HG03280 (cell line): ENCODE measurements around the gene PROX1.

Source experiments
- ATAC-seq: cut with Tn5 transposase; IDR thresholded peaks from one replicate; pipeline ENCODE4 v1.9.1; 2021; ENCODE audit warnings: mild to moderate bottlenecking, moderate library complexity; ENCODE audit not compliant: unreplicated experiment

Gene PROX1, protein sequence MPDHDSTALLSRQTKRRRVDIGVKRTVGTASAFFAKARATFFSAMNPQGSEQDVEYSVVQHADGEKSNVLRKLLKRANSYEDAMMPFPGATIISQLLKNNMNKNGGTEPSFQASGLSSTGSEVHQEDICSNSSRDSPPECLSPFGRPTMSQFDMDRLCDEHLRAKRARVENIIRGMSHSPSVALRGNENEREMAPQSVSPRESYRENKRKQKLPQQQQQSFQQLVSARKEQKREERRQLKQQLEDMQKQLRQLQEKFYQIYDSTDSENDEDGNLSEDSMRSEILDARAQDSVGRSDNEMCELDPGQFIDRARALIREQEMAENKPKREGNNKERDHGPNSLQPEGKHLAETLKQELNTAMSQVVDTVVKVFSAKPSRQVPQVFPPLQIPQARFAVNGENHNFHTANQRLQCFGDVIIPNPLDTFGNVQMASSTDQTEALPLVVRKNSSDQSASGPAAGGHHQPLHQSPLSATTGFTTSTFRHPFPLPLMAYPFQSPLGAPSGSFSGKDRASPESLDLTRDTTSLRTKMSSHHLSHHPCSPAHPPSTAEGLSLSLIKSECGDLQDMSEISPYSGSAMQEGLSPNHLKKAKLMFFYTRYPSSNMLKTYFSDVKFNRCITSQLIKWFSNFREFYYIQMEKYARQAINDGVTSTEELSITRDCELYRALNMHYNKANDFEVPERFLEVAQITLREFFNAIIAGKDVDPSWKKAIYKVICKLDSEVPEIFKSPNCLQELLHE

DNA sequence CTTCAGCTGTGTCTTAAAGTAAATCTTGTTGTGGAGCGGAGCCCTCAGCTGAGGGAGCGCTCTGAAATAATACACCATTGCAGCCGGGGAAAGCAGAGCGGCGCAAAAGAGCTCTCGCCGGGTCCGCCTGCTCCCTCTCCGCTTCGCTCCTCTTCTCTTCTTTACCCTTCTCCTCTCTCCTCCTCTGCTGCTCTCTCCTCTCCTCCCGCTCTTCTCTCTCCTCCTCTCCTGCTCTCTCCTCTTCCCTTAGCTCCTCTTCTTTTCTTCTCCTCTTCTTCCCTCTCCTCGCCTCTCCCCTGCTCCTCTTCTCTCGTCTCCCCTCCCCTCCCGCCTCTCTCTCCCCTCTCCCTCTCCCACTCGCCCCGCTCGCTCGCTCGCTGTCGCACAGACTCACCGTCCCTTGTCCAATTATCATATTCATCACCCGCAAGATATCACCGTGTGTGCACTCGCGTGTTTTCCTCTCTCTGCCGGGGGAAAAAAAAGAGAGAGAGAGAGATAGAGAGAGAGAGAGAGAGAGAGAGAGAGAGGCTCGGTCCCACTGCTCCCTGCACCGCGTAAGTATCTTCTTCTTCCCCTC lies at the start of gene PROX1:
PROX1 (plus strand) TSS at position 47 of the 580 bp plus-strand sequence. CDS start 8,563 bp downstream, outside the sequence.
- peak; percentile 23 for ATAC-seq

DNA sequence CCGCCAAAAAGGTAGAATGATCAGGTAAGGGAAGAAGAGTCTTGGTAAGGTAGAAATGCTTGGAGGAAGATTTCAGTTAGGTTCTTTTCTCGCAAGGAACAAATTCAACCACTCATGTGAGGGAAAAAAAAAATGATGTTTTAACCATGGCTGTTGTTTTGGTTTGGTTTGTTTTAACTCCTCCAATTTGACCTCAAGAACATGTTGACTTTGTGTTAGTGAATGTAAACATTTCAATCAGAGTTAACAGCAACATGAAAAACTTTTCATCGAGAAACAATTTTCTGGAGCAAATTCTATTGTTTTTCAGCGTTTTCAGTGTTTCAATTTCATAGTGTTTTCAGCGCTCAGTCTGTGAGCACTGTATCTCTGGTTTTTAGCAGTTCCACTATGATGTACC lies 49.0 kb upstream of the PROX1 start:
- no peak for ATAC-seq

DNA sequence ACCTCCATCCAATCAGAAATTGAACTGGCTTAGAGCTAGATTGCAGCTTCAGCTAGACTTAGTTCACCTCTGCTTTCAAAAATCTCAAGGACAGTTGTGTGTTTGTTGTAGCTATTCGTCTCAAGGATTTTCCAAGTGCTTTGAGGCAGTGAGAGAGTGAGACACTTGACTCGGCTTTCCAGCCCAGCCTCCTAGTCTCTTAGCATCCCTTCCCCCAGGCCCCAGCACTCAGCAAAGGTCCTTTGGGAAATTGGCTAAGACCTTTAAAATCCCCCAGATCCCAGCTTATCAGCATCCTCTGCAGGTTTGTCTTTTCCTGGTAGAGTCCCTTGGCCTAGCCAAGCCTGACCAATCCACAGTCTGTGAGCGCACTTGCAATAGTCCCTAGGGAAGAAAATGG lies 47.9 kb upstream of the PROX1 start:
- no peak for ATAC-seq

DNA sequence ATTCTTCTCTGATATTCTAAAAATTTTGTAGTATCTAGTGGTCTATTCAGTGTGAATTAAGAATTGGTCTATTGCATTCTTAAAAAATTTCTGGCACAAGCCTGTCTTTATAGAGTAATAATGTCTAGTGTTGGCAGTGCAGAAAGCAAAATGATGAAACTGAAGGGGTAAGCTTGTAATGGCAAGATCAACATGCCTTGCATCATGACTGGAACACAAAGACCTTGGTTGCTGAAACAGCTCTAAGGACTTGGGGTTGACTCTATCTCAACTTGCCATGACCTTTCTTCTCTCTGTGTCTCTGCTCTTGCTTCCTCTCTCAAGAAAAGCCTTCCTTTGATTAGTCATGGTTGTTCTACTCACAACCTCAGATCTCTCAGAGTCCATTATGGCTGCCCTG lies 46.8 kb upstream of the PROX1 start:
- ATAC-seq, result no peak

DNA sequence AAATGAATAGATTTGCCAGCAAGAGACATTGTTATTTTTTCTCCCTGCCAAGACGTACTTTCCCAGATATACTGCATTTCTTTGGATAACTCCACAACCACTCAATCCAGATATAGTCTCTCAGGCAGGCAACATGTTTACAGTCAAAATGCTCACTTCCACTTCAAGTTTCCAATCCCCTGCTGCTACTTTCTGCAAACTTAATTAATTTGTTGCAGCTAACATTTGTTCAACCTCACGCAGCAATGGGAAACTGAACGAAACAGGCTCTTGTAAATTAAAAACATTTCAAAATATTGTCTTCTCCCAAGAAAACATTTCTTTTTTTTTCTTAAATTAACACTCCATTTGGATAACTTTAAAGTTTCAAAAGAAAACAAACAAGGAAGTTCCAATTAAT lies 45.7 kb upstream of the PROX1 start:
- no peak for ATAC-seq

DNA sequence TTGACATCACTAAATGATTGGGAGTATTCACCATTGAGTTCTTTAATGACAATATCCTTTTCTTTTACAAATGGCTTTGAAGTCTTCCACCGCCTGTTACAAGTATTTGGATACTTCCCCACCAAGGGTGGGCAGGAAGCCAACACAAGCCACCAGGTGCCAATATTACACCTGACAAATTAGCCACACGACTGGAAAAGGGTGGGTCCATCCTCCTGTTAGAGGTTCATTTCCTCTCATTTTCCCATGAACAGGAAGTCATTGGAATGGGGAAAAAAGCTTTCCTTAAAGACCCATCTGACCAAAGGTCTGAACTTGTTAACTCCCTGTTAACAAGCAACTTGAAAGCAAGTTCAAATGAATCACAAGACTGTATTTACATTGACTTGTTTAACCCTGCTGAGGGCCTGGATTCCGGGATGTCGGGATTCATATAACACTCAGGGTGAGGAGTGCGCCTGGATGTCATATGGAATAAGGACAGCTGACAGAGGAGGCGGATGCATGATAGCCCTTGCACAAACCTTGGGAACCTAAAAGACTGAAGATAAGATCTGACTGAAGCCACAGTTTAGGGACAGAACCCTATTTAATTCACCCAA lies 40.5 kb upstream of the PROX1 start:
- ATAC-seq, result no peak

DNA sequence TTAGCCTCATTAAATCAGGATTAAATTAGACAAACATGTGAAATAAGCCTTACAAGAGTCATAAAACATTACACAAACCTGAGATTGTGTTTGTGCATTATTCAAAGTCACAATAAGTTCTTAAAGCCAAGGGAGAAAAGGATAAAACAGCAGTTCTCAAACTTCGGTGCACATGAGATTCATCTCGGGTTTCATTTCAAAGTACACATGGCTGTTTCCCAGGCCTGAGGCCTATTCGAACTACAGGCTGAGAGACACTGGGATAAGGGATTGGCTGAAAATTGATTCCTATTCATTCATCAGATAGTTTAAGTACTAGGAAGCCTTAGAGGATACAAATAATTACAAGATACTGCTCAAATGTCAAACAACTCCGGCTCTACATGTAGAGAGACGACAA lies 35.9 kb upstream of the PROX1 start:
- no peak for ATAC-seq

DNA sequence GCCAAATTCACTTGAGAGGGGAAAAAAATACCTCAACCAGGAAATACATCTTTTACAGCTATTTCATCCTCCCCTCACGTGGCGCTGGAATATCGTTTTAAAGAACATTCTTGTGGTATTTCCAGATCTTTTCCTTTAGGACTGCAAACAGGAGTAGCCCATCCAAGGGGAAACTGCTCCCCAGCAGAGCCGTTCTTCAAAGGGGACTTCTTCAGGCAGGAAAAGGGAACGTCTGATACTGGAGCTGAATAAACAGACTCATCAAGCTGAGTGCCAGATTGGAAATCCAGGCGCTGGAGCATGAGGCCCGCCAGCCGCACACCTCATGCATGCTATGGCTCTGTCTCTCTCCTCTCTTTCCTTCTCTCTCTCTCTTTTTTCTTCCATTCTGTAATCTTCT lies 34.0 kb upstream of the PROX1 start:
- ATAC-seq, result no peak

DNA sequence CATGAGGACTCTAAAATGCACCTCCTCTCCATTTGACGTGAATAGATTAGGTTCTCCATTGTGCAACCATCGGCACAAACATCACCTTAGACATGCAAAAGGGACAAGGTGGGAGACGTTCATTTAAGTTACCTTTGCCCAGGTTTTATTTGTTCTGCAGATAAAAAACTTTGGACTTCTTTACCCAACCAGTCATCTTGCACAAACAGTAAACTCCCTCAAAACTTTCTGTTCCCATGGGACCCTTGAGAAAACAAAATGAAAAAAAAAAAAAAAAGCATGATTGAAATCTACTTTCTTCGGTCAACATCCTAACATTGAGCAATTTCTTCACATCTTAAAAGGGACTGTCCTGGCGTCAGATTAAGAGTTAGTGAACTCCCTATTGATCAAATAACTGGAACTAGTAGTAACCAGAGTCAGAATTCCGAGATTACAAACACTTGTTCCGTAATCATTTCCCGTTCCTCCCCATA lies 31.4 kb upstream of the PROX1 start:
- ATAC-seq, result no peak

DNA sequence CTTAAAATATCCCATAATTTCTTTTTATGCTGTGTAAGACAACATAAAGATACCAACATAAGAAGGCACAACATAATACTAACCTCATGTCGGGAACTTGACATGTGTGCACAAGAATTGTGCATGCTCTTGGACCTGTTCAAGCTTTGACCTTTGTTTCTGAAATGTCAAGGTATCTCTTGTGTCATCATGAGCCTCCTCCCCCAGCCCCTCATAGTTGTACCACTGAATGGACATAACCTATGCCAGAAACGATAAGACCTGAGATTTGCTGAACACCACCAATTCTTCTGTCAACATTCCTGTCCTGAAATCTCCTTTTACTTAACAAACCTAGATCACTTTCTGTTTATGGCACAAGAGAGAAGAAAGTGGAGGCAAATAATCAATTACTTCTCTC lies 29.4 kb upstream of the PROX1 start:
- no peak for ATAC-seq

DNA sequence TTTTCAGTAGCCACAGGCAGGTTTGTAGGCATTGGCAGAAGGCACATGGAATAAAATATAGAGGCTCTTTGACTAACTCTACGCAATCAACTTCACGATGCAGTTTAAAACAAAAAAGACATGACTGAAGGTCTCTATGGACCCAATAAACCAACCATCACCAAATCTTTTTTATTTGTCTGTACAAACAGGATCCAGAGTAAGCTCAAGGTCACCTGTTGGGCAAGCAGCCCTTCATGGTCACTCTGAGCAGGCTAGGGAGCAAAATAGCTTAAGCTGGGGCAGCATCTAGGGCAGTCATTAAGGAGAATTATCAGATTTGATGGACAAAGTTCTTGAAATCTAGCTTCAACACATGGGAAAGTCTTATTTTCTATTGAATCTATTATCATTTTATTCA lies 26.8 kb upstream of the PROX1 start:
- ATAC-seq, result no peak

DNA sequence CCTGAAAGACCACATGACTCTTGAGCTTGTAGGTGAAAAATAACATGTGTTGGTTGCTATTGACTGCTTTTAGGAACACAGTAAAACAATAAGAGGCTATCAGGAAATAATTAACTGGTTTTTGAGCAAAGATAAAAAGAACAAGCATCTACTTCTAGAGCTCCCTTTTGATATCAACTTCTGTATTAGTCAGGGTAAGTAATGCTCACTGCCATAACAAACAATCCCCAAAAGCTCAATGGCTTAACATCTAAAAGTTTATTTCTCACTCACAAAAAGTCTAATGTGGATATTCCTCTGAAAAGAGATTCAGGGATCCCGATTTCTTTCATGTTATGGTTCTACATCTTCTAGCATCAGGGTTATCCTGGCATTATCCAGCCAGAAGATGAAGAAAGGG lies 25.3 kb upstream of the PROX1 start:
- ATAC-seq, result no peak

DNA sequence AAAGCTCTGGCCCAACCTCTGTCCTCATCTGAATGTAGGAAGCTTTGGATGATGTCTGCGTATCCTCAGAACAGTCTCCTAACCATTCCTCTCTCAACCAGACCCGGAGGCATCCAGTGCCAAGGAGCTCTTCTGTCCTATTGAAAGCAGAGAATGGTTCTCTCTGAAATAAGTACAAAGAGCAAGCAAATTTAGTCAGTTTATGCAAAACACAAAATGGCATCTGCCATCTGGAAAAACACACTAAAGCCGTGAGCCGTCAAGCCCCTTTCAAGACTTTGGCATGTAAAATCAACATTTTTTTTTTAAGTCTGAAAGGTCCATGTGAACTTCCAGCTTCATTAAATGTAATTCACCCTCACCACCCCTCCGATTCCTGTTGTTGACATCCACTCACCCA lies 21.7 kb upstream of the PROX1 start:
- ATAC-seq, result no peak

DNA sequence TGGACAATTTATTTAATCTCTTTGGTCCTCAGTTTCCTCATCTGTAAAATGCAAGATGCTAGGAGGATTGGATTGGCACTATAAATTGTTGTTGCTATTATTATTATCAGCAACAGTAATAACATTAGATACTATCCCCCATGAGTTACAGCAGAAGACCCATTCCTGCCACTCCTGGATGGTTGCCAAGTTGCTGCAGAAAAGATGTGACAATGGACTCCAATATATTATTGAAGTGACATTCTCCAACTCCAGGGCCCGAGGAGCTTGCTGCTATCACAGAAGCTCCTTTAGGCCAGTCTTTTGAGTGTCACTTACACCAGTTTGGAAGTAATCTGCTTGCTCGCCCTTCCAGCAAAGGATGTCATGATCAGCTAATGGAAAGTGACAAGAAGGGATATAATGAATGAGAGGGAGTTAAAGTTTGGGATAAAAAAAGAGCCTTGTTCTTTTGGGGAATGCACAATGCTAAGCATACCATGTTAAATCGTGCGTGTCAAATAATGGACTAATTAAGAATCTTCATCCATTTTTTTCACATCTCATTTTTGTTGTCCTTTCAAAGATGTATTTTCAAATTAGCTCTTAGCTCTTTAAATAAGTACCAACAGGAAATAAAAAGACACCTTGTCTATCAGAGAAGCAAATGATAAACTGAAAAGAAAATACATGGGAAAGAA lies 19.5 kb upstream of the PROX1 start:
- ATAC-seq, result no peak

DNA sequence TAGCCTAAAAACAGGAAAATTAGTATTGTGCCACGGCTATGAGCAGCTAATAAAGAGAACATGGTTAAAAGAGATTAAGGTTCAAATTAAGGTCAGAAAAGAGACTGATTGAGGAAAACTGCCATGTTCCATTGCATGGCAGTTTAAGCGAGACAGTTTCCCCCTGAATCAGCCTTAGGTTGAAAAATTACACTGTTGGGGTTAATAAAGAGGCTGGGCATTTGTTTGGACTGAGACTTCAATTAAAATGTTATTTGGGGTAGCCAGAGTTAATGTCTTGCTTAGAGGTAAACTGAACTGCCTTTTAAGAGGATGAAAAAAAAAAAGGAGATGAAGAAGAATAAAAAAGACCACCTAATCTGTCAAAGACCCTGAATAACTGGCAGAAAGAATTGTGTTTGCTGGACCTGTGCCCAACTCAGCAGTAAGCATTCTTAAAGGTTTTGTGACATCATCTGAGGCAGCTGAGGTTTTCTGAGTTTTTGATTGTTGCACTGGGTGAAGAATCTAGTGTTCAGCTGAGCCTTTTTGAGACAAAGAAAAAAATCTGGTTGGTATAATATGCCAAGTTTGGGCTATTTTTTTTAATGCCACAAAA lies 17.7 kb upstream of the PROX1 start:
- ATAC-seq, result no peak

DNA sequence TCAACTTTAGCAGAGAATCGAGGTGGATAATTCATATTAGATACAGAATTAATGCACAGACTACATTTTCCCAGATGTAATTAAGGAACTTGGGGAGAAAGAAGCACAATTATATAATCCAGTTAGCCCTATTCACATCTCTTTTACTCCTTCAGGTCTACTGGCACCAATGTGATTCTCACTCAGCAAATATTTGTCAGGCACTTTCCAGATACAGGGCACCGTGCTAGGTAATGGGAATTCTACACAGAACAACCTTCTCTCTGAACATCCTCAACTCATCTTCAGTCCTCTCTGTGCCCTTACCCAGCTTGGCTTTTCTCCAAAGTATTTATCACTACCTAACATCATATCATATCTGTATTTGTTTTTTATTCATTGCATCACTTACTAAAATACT lies 15.6 kb upstream of the PROX1 start:
- ATAC-seq, result no peak

DNA sequence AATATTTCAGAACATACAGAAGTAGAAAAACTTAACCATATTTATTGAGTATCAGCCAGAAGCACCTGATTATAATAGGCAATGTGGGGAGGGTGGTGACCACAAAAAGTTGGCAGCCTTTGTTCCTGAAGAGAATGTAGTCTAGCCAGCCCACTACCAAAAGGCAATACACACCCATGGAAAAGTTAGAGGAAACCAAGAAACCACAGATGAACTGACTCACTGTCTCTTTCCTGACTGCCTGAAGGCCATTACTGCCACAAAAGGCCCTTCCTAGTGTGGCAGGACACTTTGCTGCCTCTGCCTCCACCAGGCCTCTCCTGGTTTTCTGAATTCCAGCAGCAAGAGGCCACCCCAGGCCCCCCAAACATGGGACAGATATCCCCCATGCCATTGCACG lies 14.6 kb upstream of the PROX1 start:
- no peak for ATAC-seq

DNA sequence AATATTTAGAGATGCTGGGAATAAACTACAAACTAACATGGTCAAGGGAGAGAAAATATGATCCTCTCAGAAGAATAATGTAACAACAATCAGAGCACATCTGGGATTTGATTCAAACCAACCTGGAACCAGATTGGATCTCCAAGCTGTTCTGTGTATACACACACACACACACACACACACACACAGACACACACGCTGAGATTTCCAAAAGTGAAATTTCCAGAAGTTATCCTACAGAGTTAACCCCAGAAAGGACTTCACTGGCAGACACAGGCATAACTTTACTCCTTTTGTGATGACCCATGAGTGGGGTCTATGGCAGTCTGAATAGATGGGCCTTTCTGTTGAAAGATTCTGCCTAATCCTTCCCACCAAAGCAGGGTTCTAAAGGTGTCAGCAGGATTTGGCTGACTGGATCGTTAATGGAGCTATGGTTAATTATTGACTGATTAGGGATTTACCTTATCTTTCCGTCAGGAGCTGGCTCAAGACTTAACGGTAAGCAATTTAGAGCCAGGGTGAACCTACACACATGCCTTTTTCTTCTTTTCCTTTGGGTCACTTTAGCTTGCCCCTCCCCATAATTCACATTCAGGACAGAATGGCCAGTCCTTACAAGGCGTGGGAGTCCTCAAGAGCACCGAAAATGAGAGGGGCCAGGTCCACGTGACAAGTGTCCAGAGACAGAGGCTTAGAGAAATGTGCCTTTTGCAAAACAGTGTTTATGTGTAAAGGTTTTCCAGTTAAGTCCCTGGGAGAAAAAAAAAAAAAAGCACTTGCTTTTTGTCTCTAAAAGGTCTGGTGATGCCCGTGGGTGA lies 10.9 kb upstream of the PROX1 start:
- no peak for ATAC-seq

DNA sequence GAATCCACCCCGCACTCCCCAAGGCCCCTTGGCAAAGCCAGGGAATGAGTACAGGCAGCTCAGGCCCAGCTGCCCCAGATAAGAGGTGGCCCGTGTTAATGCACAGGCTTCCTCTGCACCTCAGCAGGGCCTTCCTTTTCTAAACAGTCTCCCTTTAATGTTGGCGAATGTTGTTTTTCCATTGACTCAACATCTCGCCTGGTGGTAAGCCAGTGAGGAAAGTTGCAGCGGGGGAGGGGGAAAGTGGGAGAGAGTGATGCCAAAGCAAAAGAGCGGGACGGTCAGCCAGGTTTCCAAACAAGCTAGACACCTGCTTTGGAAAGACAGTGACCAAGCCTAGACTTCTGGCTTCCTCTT lies 10.3 kb upstream of the PROX1 start:
- ATAC-seq, result no peak

DNA sequence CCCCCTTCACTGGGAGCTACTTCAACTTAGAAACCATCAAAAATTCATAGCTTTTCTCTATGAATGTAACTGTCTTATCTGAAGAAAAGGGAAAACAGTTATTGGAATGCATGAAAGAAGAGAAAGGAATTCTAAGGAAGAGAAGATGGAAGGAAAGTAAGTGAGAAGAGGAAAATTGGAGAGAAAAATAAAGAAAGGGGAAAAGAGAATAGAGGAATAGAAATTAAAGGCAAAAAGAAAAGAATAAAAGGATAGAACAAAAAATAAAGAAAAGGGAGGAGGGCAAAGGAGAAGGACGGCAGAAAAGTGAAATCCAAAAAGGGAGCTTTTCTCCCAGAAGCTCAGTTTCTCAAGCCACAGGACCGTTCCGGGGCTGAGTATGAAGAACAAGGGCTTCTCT lies 9.9 kb upstream of the PROX1 start:
- no peak for ATAC-seq
